GM03348 (cell line): ENCODE data around the gene NKD2.
"Not testable (repeated sequence)": the region's sequence is repeated elsewhere in the genome, so short reads cannot be mapped to it uniquely, and the experiment has no call there.

Experiments
- DNase-seq: peaks from one replicate; pipeline ENCODE4 v3.0.0; 2012; ENCODE audit warnings: low spot score

The NKD2 gene

GRCh38 chr5:1013948-1014301 is 5.3 kb downstream of the NKD2 start:
- no peak for DNase-seq

GRCh38 chr5:1014346-1014745 is 5.7 kb downstream of the NKD2 start:
- no peak for DNase-seq

GRCh38 chr5:1014781-1015221 is 6.2 kb downstream of the NKD2 start:
- DNase-seq: no peak

GRCh38 chr5:1015507-1015906 is 6.9 kb downstream of the NKD2 start:
- no peak for DNase-seq

DNA sequence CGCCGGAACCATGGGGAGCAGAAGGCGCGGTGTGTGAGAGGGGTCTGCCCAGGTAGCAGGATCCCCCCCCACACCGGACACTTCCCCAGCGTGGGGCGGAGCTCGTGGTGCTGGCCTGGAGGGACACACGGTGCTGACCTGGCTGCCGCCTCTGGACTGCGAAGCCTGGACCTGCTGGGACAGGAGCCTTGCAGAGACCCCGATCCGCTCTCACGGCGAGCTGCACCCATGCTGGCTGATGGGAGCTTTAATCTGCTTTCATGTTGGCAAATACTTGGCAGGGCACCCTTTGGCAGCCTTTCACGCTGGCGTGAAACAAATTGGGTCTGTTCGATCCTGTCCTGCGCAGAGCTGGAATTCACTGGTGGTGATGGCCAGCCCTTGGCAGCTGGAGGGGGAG is 7.4 kb downstream of the NKD2 start:
- DNase-seq: no peak

- DNase-seq: no peak
These were observed 7.9 kb downstream of the NKD2 start for GRCh38 chr5:1016476-1016875.

- DNase-seq: no peak
These were observed 8.5 kb downstream of the NKD2 start for GRCh38 chr5:1017056-1017455.

- no peak for DNase-seq
These were observed 9.3 kb downstream of the NKD2 start for GRCh38 chr5:1017691-1018455.

DNA sequence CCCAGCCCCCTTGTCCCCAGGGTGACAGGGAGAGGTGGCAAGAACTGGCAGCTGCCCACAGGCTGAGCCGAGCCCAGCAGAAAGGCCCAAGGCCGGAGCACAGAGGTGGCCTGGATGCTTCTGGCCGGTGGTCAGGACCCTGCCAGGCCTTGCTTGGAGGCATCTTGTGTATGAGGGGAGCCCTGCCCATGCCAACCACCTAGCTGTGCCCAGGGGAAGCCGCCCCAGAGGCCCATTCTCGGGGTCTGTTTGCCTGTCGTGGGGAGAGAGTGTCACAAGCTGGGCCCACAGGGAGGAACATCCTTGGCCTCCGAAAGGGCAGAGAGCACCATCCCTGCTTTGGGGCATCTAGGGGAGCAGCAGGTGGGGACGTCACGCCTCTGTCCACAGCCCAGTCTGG is 10.0 kb downstream of the NKD2 start:
- DNase-seq: no peak

GRCh38 chr5:1019001-1019905 is 10.7 kb downstream of the NKD2 start:
- DNase-seq: no peak

- no peak for DNase-seq
These were observed 11.9 kb downstream of the NKD2 start for GRCh38 chr5:1020452-1020961.

- DNase-seq: no peak
These were observed 12.8 kb downstream of the NKD2 start for GRCh38 chr5:1021136-1021968.

DNA sequence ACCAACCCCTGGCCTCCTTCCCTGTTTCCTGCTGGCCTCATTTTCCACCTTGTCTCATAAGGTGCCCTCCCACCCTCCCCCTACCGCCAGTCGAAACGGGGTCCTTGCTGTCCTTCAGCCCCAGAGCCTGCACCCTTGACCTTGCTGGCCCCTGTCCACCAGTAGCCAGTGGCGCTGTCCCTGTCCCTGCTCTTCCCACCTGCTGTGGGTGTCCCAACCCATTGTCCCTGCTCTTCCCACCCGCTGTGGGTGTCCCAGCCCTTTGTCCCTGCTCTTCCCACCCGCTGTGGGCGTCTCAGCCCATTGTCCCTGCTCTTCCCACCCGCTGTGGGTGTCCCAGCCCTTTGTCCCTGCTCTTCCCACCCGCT is 13.4 kb downstream of the NKD2 start:
- not testable (repeated sequence) for DNase-seq

DNA sequence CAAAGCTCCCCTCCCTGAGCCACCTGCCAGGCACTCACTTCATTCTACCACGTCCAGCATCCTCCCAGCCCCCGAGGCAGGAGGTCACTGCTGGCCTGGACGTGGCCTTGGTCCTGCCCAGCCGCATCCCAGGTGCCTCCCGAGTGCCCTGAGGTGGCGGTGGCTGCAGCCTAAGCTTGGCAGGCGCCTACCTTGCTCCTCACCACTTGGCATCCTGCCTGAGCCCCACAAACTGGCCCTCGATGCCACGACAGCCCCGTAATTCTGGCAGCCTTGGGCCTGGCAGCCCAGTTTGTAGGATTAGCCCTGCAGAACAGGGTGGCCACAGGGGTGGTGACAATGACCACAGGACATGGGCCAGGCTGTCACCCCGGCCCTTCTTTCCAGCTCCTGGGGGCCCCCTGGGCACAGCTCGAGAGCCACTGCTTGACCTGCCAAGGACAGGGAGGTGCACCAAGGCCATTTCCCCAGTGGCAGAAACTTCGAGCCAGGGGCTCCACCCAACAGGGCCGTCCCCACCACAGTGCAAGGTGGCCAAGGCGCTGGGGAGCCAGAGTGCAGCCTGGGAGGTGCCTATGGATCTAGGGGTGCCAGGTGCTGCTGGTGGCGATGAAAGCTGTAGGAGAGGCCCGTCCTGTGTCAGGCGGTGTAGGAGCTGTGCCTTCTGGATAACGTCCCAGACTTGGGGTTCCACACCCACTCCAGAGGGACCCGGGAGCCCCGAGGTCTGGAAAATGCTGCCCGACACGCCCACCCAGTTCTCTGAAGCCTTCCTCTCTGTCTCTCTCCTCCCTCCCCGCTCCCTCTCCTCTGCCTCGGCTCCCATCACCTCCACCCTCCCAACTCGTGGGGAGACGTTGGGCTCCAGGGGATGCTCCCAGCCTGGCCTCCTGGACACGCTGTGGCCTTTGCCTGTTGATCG is 18.4 kb downstream of the NKD2 start:
- no peak for DNase-seq

DNA sequence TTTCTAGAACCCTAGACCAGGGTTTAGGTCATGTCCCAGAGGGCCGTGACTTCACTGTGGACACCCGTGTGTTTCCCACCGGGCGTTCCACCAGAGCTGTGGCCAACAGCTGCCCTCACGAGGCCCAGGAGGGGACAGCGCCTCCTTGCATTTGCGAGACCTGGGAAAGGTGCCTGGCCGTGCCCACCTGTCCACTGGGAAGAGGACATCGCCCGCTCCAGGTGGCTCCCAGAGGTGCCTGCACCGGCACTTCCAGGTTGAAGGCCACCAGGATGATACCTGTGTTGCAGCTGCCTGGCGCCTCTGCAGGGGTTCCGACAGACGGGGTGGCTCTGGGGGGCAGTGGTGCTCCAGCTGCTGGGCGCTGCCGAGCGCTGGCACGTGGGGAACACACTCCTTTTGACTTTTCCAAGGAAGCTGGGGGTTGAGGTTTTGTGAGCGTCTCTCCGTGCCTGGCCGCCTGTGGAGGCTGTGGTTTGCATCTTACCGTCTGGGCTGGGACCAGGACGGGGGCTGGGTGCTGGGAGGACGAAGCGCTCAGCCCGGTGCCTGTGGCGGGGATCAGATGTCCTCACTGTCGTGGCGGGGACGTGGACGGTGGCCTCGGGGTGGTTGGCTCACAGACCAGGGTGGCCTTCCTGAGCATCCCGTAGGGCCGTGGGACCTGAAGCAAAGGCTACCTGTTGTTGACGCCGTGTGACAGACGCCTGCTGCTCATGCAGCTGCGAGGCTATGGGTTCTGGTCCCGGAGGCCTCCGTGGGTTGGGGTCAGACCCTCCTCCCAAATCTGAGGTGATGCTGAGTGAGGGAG is 19.2 kb downstream of the NKD2 start:
- no peak for DNase-seq

DNA sequence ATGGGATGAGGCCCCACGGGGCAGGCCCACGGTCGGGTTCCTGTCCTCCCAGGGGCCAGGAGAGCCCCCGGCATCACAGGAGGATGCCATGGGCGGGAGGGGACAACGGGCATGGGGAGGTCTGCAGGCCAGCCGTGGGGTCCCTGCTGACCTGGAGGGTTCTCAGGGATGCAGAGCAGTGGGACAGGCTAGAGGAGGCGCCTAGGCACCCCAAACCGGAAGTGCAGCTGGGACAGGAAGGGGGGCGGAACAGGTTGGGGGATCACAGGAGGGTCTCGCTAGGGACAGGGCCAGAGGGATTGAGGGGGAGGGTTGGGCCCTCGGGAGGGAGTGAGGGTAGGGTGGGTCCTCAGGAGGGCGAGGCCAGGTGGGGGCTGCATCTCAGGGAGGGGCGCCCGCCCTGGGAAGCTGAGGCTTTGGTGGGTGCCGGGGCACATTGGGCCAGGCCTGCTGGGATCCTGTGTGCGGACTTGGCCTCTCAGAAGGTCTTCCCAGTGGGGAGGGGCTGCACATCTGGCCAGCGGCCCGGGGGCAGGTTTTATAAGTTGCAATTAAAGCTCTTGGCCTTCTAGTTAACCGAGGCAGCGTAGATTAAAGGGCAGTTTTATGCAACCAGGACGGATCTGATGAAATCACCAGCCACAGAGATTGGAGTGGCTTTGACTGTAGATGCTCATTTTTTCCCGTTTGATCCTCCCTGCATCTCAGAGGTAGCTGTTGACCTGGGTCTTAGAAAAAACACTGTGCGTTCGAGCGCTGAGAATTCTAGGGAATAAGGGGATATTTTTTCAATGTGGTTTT is 20.1 kb downstream of the NKD2 start:
- no peak for DNase-seq

DNA sequence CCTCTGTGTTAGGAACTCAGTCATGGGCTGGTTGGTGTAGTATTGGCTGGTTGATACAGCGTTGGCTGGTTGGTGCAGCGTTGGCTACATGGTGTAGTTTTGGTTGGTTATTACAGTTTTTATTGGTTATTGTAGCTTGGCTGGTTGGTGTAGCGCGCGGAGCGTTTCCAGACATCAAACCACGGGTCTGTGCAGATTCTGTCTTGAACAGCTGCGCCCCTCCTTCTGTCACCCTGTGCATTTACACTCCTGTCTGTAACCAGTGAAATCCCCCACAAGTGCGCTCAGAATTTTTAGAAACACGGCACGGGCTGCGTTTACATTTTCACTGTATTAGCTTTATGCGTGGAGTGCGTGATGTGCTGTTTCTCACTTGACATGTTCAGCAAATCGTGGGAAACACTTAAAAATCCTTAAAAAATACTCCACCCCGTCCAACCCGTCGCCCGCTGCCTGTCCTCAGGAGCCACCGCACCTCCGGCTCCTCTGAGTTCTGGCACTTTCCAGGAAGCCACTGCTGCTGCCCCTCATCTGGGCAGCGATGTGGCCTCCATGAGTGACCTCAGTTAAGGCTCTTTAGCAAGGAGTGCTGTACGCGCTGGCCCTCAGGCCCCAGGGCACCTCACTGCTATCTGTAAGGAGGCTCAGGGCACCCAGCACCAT is 20.8 kb downstream of the NKD2 start:
- DNase-seq: no peak

DNA sequence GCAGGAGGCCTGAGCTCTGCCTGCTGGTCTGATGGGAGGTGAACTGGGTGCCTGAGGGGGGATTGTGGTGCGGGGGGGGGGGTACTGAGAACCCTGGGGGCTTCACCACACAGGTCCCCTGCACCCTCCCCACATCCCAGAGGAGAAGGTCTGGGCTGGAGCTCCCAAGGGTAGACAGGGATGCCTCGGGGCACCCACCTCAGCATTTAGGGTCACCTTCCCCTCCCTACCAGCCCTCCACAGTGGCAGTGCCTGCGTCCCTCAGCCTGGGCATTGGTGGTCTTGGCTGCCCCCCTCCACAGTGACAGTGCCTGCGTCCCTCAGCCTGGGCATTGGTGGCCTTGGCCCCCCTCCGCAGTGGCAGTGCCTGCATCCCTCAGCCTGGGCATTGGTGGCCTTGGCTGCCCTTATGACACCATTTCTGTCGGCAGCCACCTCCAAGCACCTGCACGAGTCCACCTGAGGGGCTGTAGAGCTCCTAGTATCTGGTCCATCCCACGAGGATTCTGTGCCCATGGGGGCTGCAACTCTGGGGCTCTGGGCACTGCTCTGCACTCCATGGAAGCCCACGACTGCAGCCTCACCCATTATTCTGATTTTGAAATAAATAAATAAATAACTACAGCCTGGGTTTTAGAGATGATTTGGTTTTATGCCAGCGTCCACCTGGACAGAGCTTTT is 21.5 kb downstream of the NKD2 start:
- DNase-seq: no peak
